Kidney tubule cell (primary cell): ENCODE measurements around the gene HRAS.

Experiments
- DNase-seq: peaks from one replicate; pipeline ENCODE4 v3.0.0-alpha.2; 2018; ENCODE audit warnings: low spot score

Gene HRAS

GRCh38 chr11:535519-536454, at the start of gene HRAS:
Gene HRAS (minus strand): TSS chr11:535576.
- peak; percentile 95 for DNase-seq

- no peak for DNase-seq
Observed at GRCh38 chr11:584287-584686, 48.9 kb upstream of the HRAS start.

- no peak for DNase-seq
Observed at GRCh38 chr11:581752-582151, 46.4 kb upstream of the HRAS start.

- no peak for DNase-seq
Observed at GRCh38 chr11:581342-581741, 46.0 kb upstream of the HRAS start.

- peak; percentile 53 for DNase-seq
Observed at GRCh38 chr11:579830-580601, 44.6 kb upstream of the HRAS start.

- DNase-seq = peak; percentile 43
Observed at GRCh38 chr11:578276-579035, 43.1 kb upstream of the HRAS start.

- no peak for DNase-seq
Observed at GRCh38 chr11:577611-577894, 42.2 kb upstream of the HRAS start.

GRCh38 chr11:576811-577610, 41.6 kb upstream of the HRAS start:
- peak; percentile 10 for DNase-seq

- DNase-seq = peak; percentile 94
Observed at GRCh38 chr11:575996-576768, 40.8 kb upstream of the HRAS start, which contains the start of gene PHRF1. Gene PHRF1 (plus strand): TSS chr11:576470. CDS start chr11:581513, 5,043 bp downstream.

- DNase-seq = peak; percentile 78
Observed at GRCh38 chr11:575313-575995, 40.1 kb upstream of the HRAS start.

- no peak for DNase-seq
Observed at GRCh38 chr11:574632-575312, 39.4 kb upstream of the HRAS start.

- peak; percentile 21 for DNase-seq
Observed at GRCh38 chr11:574031-574570, 38.7 kb upstream of the HRAS start.

GRCh38 chr11:573146-573759, 37.9 kb upstream of the HRAS start:
- no peak for DNase-seq

- DNase-seq = no peak
Observed at GRCh38 chr11:571802-572185, 36.4 kb upstream of the HRAS start.

GRCh38 chr11:569158-569885, 33.9 kb upstream of the HRAS start:
- peak; percentile 15 for DNase-seq

GRCh38 chr11:568306-569157, 33.2 kb upstream of the HRAS start:
- peak; percentile 97 for DNase-seq

GRCh38 chr11:567629-568292, 32.4 kb upstream of the HRAS start:
- DNase-seq = peak; percentile 28
